ENCODE measurements around the gene CIPC. TPM values are rescaled to one million over a fixed set of nuclear protein-coding genes. Genes with fewer than 3 reads are reported as not detected.

CIPC gene
- polyA plus RNA-seq, 3 donors, result 24.2 to 25.4 (median 24.3) TPM

DNA sequence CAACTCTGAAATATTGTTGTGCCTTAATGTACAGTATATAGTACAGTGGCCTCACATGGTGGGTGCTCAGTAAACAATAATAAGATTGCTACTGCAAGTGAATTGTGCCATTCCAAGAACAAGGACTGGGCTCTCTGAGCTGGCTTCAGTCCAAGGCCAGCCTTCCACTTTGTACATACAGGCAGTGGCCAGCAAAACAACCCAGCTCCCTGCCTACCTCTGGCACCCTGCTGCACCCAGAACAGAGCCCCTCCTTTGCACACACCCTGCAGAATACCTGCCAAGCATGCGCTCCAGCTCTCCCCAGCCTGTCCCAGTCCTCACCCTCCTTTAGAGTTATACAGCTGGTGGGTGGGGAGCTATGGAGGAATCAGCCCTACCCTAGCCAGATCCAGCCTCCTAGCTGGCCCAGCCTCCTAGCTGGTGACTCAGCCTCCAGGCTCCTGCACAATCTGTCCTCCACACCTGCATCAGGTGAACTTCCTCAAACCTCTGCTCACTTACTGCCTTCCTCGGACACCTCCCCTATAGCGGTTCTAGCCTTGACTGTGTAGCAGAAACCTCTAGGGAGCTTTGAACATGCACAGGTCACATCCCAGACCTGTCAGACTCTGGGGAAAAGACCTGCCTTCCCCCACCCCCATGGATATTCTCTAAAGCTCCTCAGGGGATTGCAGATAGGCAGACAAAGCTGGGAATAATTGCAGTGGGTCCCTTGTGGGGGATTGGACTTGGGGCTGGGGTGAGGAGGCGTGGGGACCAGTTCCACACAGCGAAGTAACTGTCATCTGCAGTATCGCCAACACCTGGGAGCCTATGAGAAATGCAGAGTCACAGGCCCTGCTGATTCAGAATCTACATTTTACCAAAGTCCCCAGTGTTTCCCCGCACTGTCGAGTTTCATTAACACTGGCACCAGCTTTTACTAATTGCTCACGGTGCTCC, 25.6 kb downstream of the CIPC start:
- no peak for DNase-seq (ENCODE audit: low read depth in 3 of 3, low spot score in 2 of 3)

- DNase-seq (ENCODE audit: low read depth in 3 of 3, low spot score in 2 of 3), result no peak
These were observed 26.6 kb downstream of the CIPC start for GRCh38 chr14:77124345-77125280.

DNA sequence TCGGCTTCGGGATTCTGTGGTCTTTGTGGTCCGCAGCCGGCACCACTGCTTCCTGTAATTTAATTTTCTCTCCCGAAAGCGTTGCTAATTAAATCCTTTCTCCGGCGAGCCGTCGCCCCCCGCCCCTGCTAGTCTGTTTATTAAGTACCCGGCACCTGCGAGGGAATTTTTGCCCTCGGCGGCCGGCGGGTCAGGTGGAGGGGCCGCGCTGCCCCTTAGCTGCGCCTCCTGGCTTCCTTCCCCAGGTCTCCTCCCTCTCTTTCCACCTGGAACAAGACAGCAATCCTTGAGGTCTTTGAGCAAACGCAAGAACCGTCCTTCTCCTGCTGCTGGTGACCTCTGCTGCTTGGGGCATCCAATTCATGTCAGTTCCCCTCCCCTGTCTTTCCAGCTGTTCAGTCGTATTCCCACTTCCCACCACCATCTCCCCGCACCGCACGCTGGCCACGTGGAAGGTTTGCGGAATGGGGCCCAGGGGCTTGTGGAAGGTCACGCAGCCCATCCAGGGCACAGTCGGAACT, 27.3 kb downstream of the CIPC start:
- no peak for DNase-seq (ENCODE audit: low read depth in 3 of 3, low spot score in 2 of 3)

GRCh38 chr14:77125823-77126325, 27.8 kb downstream of the CIPC start:
- no peak for DNase-seq (ENCODE audit: low read depth in 3 of 3, low spot score in 2 of 3)

- no peak for DNase-seq (ENCODE audit: low read depth in 3 of 3, low spot score in 2 of 3)
These were observed 28.5 kb downstream of the CIPC start for GRCh38 chr14:77126461-77126990.

GRCh38 chr14:77128414-77128891, 30.4 kb downstream of the CIPC start:
- no peak for DNase-seq (ENCODE audit: low read depth in 3 of 3, low spot score in 2 of 3)

GRCh38 chr14:77130386-77130785, 32.3 kb downstream of the CIPC start:
- no peak for DNase-seq (ENCODE audit: low read depth in 3 of 3, low spot score in 2 of 3)

DNA sequence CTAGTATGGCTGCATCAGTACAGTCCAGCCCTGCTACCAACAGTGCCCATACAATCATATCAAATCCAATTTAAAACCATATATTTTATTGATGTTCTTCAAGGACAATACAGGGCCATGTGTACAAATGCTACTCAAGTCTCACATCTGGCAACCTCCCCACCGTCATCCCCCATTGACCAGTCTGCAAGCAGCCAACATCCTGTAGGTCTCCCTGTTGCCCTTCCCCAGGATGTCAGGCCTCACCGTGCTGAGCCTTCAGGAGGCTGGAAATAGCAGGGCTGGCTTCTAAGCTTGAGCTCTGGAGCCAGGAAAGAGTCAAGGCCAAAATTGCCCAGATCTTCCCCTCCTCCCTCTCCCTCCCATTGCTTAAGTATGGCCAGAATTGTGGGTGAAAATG, 33.1 kb downstream of the CIPC start:
- no peak for DNase-seq (ENCODE audit: low read depth in 3 of 3, low spot score in 2 of 3)

- DNase-seq (ENCODE audit: low read depth in 3 of 3, low spot score in 2 of 3), result no peak
These were observed 33.9 kb downstream of the CIPC start for GRCh38 chr14:77131871-77132486.

DNA sequence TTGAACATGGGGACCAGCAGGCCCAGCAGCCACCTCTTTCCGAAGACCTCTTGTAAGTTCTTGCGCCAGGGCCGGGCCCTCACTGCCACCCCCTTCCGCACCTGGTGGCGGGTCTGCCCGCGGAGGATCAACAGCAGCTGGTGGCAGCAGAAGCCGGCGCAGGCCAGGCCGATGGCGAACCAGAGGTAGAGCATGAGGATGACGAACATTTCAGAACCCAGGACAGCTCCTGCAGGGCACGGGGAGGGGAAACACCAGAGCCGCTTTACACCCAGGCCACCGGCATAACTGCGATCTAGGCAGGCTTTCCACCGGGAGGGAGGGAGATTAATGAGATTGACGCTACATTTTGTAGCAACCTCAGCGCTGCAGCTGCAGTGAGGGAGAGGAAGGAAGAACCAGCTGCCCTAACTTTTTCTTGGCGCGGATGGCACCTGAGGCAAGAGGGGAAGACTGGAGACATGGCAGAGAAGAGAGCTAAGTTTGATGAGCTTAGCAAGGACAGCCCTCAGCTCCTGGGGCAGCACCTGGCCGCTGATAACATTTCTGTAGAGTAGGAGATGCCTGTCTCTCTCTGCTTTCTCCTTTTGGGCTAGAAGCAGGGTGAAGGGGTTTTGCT, 35.8 kb downstream of the CIPC start:
- DNase-seq (ENCODE audit: low read depth in 3 of 3, low spot score in 2 of 3), result peak; percentile 66 to 88 (median 75)

- DNase-seq (ENCODE audit: low read depth in 3 of 3, low spot score in 2 of 3), result no peak
These were observed 41.0 kb downstream of the CIPC start for GRCh38 chr14:77139022-77139421.

GRCh38 chr14:77139540-77140358, 41.7 kb downstream of the CIPC start:
- DNase-seq (ENCODE audit: low read depth in 3 of 3, low spot score in 2 of 3), result no peak

- DNase-seq (ENCODE audit: low read depth in 3 of 3, low spot score in 2 of 3), result no peak
These were observed 42.5 kb downstream of the CIPC start for GRCh38 chr14:77140359-77141213.

DNA sequence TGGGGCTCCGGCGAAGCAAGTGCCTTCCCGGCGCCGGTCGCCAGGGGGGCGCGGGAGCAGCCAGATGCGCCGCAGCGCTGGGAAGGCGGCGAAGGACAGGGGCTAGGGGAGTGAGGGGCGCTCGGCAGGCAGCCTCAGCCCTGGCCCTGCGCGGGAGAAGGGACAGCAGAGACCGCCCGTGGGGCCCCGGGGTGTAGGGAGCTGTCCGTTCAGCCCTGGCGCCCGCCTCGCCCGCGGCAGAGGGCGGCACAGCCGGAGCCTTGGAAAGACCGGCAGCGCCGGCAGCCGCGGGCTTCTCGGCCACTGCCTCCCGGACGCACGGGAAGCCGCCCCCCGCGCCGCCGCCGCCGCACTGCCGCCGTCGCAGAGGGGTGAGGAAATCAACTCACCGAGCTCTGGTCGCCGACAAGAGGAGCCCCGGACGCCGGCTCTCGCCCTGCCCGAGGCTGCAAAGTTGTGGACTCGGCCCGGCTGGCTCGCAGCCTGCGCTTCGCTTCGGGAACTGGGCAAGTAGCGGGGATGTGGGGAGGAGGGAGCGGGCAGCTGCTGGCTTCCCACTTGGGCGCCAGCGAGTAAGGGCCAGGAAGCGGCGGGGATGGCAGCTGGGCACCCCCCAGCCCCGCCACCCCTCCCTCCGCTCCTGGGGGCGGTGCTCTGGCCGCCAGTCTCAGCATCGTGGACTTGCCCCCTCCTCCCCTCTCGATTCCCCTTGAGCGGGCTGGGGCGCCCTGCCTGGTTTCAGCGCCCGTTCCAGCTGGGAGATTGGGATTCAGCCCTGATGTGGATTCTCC, 43.4 kb downstream of the CIPC start, which contains the start of gene ZDHHC22:
ZDHHC22 (minus strand) TSS at position 578 of the 791 bp plus-strand sequence. CDS start 2,053 bp downstream, outside the sequence.
- no peak for DNase-seq (ENCODE audit: low read depth in 3 of 3, low spot score in 2 of 3)

GRCh38 chr14:77142005-77142800, 44.1 kb downstream of the CIPC start:
- no peak for DNase-seq (ENCODE audit: low read depth in 3 of 3, low spot score in 2 of 3)

DNA sequence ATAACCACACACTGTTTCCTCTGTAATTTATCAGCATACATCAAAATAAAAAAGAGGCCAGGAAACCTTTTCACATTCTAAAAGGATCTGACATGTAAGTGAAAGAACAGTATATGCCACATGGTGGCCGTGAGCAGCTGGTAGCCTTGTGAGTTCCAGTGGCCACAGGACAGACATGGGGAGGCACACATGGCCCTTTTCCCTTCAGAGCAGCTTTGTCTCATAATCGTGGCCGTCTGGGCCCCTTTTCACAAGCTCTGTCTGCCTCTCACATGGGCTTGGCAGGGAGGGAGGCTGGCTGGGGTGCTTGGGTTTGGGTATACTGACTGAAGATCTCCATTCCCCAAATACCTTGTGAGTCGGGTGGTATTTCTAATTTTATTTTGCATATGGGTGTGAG, 45.0 kb downstream of the CIPC start:
- no peak for DNase-seq (ENCODE audit: low read depth in 3 of 3, low spot score in 2 of 3)
